NB4 (cell line): ENCODE measurements around the gene BCAS3.

Experiments
- CTCF ChIP-seq: IDR thresholded peaks from one replicate; pipeline ENCODE4 v1.5.1; 2012; ENCODE audit warnings: low read depth, low read length
- POLR2A ChIP-seq: IDR thresholded peaks from 2 replicates; pipeline ENCODE4 v1.6.1; 2011; ENCODE audit warnings: mild to moderate bottlenecking; ENCODE audit not compliant: insufficient read length; ENCODE audit errors: extremely low read depth

- no peak for TF ChIP-seq CTCF
- TF ChIP-seq POLR2A = no peak
Observed at GRCh38 chr17:61418449-61418848, 740.8 kb downstream of the BCAS3 start.
